H9 (cell line): ENCODE data around the gene PLCL1. TPM values are rescaled to one million over a fixed set of nuclear protein-coding genes. Genes with fewer than 3 reads are reported as not detected.

Source experiments
- DNase-seq: peaks from one replicate; pipeline ENCODE4 v3.0.0-alpha.2; 2017
- H2AFZ ChIP-seq: one replicate; pipeline ENCODE4 v1.6.1; 2013; ENCODE audit warnings: mild to moderate bottlenecking, low read length, control low read depth, moderate library complexity
- H2AK5ac ChIP-seq: 2 replicates; pipeline ENCODE4 v1.6.1; 2013; ENCODE audit warnings: low read length, control low read depth, mixed read lengths; ENCODE audit not compliant: insufficient read length
- H2BK120ac ChIP-seq: one replicate; pipeline ENCODE4 v1.6.1; 2013; ENCODE audit warnings: low read depth, mild to moderate bottlenecking, low read length, control low read depth, inconsistent platforms; ENCODE audit not compliant: poor library complexity, severe bottlenecking
- H2BK12ac ChIP-seq: 2 replicates; pipeline ENCODE4 v1.6.1; 2013; ENCODE audit warnings: low read length, control low read depth, mixed read lengths, low read depth; ENCODE audit not compliant: insufficient read length
- H2BK15ac ChIP-seq: 2 replicates; pipeline ENCODE4 v1.6.1; 2013; ENCODE audit warnings: low read depth, low read length, control low read depth
- H2BK20ac ChIP-seq: one replicate; pipeline ENCODE4 v1.6.1; 2013; ENCODE audit warnings: low read depth, mild to moderate bottlenecking, low read length, control low read depth, inconsistent platforms; ENCODE audit not compliant: poor library complexity, severe bottlenecking
- H2BK5ac ChIP-seq: 2 replicates; pipeline ENCODE4 v1.6.1; 2013; ENCODE audit warnings: low read length, control low read depth, mixed read lengths; ENCODE audit not compliant: insufficient read length
- H3K14ac ChIP-seq: 2 replicates; pipeline ENCODE4 v1.6.1; 2013; ENCODE audit warnings: low read length, control low read depth; ENCODE audit not compliant: insufficient read depth
- H3K18ac ChIP-seq: 2 replicates; pipeline ENCODE4 v1.6.1; 2013; ENCODE audit warnings: low read depth, mild to moderate bottlenecking, mixed read lengths, low read length, control low read depth; ENCODE audit not compliant: insufficient read length
- H3K23ac ChIP-seq: 2 replicates; pipeline ENCODE4 v1.6.1; 2013; ENCODE audit warnings: low read length, control low read depth, mixed read lengths, low read depth; ENCODE audit not compliant: insufficient read length
- H3K23me2 ChIP-seq: 2 replicates; pipeline ENCODE4 v1.6.1; 2013; ENCODE audit warnings: low read depth, mild to moderate bottlenecking, mixed read lengths, low read length, control low read depth; ENCODE audit not compliant: insufficient read length, poor library complexity, severe bottlenecking
- H3K27ac ChIP-seq: 2 replicates; pipeline ENCODE4 v1.5.1; 2013; ENCODE audit warnings: low read length, control low read depth, mixed read lengths, low read depth; ENCODE audit not compliant: insufficient read length
- H3K27me3 ChIP-seq: 2 replicates; pipeline ENCODE4 v1.6.1; 2013; ENCODE audit warnings: low read length, control low read depth, inconsistent platforms; ENCODE audit not compliant: insufficient read depth
- H3K4ac ChIP-seq: 2 replicates; pipeline ENCODE4 v1.6.1; 2013; ENCODE audit warnings: low read depth, mild to moderate bottlenecking, control low read depth, inconsistent platforms, low read length, moderate library complexity
- H3K4me1 ChIP-seq: 2 replicates; pipeline ENCODE4 v1.6.1; 2013; ENCODE audit warnings: low read length, control low read depth, inconsistent platforms; ENCODE audit not compliant: insufficient read depth
- H3K4me2 ChIP-seq: 2 replicates; pipeline ENCODE4 v1.6.1; 2013; ENCODE audit warnings: low read length, control low read depth, mixed read lengths; ENCODE audit not compliant: insufficient read length, insufficient read depth
- H3K56ac ChIP-seq: 2 replicates; pipeline ENCODE4 v1.6.1; 2013; ENCODE audit warnings: low read depth, mild to moderate bottlenecking, mixed read lengths, low read length, control low read depth; ENCODE audit not compliant: insufficient read length
- H3K79me1 ChIP-seq: 2 replicates; pipeline ENCODE4 v1.6.1; 2013; ENCODE audit warnings: low read depth, mild to moderate bottlenecking, moderate library complexity, low read length, control low read depth, inconsistent platforms; ENCODE audit not compliant: insufficient read depth, poor library complexity, severe bottlenecking
- H3K79me2 ChIP-seq: 2 replicates; pipeline ENCODE4 v1.6.1; 2013; ENCODE audit warnings: low read length, control low read depth, inconsistent platforms; ENCODE audit not compliant: insufficient read depth
- H3K9ac ChIP-seq: 2 replicates; pipeline ENCODE4 v1.6.1; 2013; ENCODE audit warnings: low read length, control low read depth, mixed read lengths; ENCODE audit not compliant: insufficient read length; ENCODE audit errors: extremely low read depth
- H3K9me3 ChIP-seq: one replicate; pipeline ENCODE4 v1.6.1; 2013; ENCODE audit warnings: low read depth, low read length, inconsistent platforms; ENCODE audit not compliant: control insufficient read depth
- H3T11ph ChIP-seq: one replicate; pipeline ENCODE4 v1.6.1; 2013; ENCODE audit warnings: mild to moderate bottlenecking, low read length, control low read depth, inconsistent platforms
- H4K20me1 ChIP-seq: one replicate; pipeline ENCODE4 v1.6.1; 2013; ENCODE audit not compliant: control insufficient read depth, insufficient read length, insufficient read depth
- H4K5ac ChIP-seq: 2 replicates; pipeline ENCODE4 v1.6.1; 2013; ENCODE audit warnings: low read depth, mild to moderate bottlenecking, mixed read lengths, low read length, control low read depth; ENCODE audit not compliant: insufficient read length
- H4K8ac ChIP-seq: replicated peaks from 2 replicates; pipeline ENCODE4 v1.6.1; 2013; ENCODE audit warnings: low read length, control low read depth, mixed read lengths, low read depth; ENCODE audit not compliant: insufficient read length
- H4K91ac ChIP-seq: 2 replicates; pipeline ENCODE4 v1.6.1; 2013; ENCODE audit warnings: low read depth, mild to moderate bottlenecking, moderate library complexity, mixed read lengths, low read length, control low read depth; ENCODE audit not compliant: insufficient read length
- H3K27ac Mint-ChIP-seq, 3 experiments: 2 replicates in 2 of 3; 3 replicates in 1 of 3; pipeline ENCODE4 v1.8.0; 2020 to 2021; ENCODE audit warnings: mixed read lengths in 3 of 3, mild to moderate bottlenecking in 1 of 3, moderate library complexity in 1 of 3
- H3K27me3 Mint-ChIP-seq: 2 replicates; pipeline ENCODE4 v1.8.0; 2021; ENCODE audit warnings: low read depth, mild to moderate bottlenecking, moderate library complexity, mixed read lengths
- H3K36me3 Mint-ChIP-seq, 3 experiments: 2 replicates in 2 of 3; 3 replicates in 1 of 3; pipeline ENCODE4 v1.8.0; 2020 to 2021; ENCODE audit warnings: low read depth in 3 of 3, mixed read lengths in 3 of 3; ENCODE audit not compliant: insufficient read depth in 1 of 3
- H3K4me1 Mint-ChIP-seq, 2 experiments: 2 replicates each; pipeline ENCODE4 v1.8.0; 2020; ENCODE audit warnings: mixed read lengths in 2 of 2
- H3K4me3 Mint-ChIP-seq, 2 experiments: 2 replicates in 1 of 2; 3 replicates in 1 of 2; pipeline ENCODE4 v1.8.0; 2020 to 2021; ENCODE audit warnings: mild to moderate bottlenecking in 2 of 2, mixed read lengths in 2 of 2, moderate library complexity in 1 of 2
- H3K9me3 Mint-ChIP-seq, 2 experiments: 2 replicates in 1 of 2; 3 replicates in 1 of 2; pipeline ENCODE4 v1.8.0; 2020; ENCODE audit warnings: mild to moderate bottlenecking in 2 of 2, mixed read lengths in 2 of 2, moderate library complexity in 1 of 2
- WGBS: extraction: QIAGEN DNeasy Blood & Tissue Kit; methylation state at CpG from one replicate; pipeline ENCODE4 v1.1.7; 2013; ENCODE audit warnings: missing lambda C conversion rate, low lambda C conversion rate, mixed read lengths; ENCODE audit not compliant: insufficient read length; ENCODE audit errors: extremely low coverage; 5-methylcytosine and 5-hydroxymethylcytosine counted together
- total RNA-seq: library from RNA; stranded (reverse); gene quantifications from 2 replicates; pipeline ENCODE4 v1.2.1, GENCODE V29; 2021
- TF ChIP-seq, protein P1 (sequence below): fragments of 200-600 bp; sonication (generic); conservative IDR thresholded peaks from 3 replicates; pipeline ENCODE4 v1.8.0; 2021; ENCODE audit warnings: antibody characterized with exemption, mild to moderate bottlenecking

PLCL1 gene
- total RNA-seq, 1 experiment from 2014 or later: 0.04 TPM

DNA sequence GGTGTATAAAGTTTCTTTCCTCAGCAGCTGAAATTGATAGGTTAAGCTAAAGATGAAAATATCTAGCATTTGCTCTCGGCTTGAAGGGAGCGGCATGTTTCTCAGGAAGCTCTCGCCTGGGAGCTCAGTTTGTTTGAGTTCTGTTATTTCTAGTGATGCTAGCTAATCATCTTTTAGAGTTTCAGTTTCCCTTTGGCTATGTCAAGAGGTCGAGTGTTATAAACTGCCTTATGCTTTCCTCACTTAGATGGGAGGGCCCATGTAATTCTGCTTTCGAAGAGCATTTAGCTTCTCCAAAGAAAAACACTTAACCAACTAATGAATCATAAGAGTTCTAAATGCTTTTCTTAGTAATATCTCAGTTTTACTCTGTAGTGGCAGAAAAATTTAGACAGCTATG is 33.6 kb downstream of the PLCL1 start:
- Histone ChIP-seq H3K79me2 (no peaks in the 10 kb centered on the region), H4K91ac (no peak overlapping the region), H2AFZ (no peak overlapping the region), H3K4me2 (no peak overlapping the region), H3K9me3 (no peaks in the 10 kb centered on the region), H3K56ac (no peak overlapping the region), H3K4me1 (no peaks in the 10 kb centered on the region), H4K20me1 (no peaks in the 10 kb centered on the region), H3K14ac (no peak overlapping the region), H4K5ac (no peak overlapping the region), H3K23me2 (no peaks in the 10 kb centered on the region), H3K4ac (no peak overlapping the region), H3K27ac (no peak overlapping the region), H2BK20ac (no peak overlapping the region), H3K27me3 (no peaks in the 10 kb centered on the region), H2BK5ac (no peak overlapping the region), H4K8ac (no peak overlapping the region), H2BK12ac (no peak overlapping the region), H3K9ac (no peak overlapping the region), H3K18ac (no peak overlapping the region), H3T11ph (no peak overlapping the region), H3K23ac (no peak overlapping the region), H2BK15ac (no peak overlapping the region), H2BK120ac (no peak overlapping the region), H3K79me1 (no peaks in the 10 kb centered on the region), H2AK5ac (no peak overlapping the region)
- Mint-ChIP-seq H3K4me1 (no peaks in the 10 kb centered on the region), H3K4me3 (no peak overlapping the region), H3K27ac (no peak overlapping the region), H3K36me3 (no peaks in the 10 kb centered on the region), H3K27me3 (peaks cover 1% of the 10 kb centered on the region; the same call in 1 of the 2 replicates), H3K9me3 (peaks cover 0 to 3% of the 10 kb centered on the region in 2 experiments; a peak in 3 of 5 replicates)
- no peak for DNase-seq
- TF ChIP-seq, protein P1, sequence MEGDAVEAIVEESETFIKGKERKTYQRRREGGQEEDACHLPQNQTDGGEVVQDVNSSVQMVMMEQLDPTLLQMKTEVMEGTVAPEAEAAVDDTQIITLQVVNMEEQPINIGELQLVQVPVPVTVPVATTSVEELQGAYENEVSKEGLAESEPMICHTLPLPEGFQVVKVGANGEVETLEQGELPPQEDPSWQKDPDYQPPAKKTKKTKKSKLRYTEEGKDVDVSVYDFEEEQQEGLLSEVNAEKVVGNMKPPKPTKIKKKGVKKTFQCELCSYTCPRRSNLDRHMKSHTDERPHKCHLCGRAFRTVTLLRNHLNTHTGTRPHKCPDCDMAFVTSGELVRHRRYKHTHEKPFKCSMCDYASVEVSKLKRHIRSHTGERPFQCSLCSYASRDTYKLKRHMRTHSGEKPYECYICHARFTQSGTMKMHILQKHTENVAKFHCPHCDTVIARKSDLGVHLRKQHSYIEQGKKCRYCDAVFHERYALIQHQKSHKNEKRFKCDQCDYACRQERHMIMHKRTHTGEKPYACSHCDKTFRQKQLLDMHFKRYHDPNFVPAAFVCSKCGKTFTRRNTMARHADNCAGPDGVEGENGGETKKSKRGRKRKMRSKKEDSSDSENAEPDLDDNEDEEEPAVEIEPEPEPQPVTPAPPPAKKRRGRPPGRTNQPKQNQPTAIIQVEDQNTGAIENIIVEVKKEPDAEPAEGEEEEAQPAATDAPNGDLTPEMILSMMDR: no peak
- no CpG with 5 or more reads among the region's 5 CpGs for WGBS
